Measurements from ENCODE around the gene NRDC.
"Not testable (repeated sequence)": the region's sequence is repeated elsewhere in the genome, so short reads cannot be mapped to it uniquely, and the experiment has no call there.

NRDC gene

GRCh38 chr1:51878616-51879336, at the start of gene NRDC:
Gene NRDC (minus strand): TSS chr1:51878727. CDS start chr1:51878615, 112 bp downstream.
- DNase-seq (ENCODE audit: low read depth): peak; percentile 100

GRCh38 chr1:51927029-51927428, 48.5 kb upstream of the NRDC start:
- peak; percentile 74 for DNase-seq (ENCODE audit: low read depth)

GRCh38 chr1:51926171-51926812, 47.8 kb upstream of the NRDC start:
- peak; percentile 70 for DNase-seq (ENCODE audit: low read depth)

- DNase-seq (ENCODE audit: low read depth): peak; percentile 91
Observed at GRCh38 chr1:51924455-51924854, 45.9 kb upstream of the NRDC start.

GRCh38 chr1:51922040-51922439, 43.5 kb upstream of the NRDC start:
- no peak for DNase-seq (ENCODE audit: low read depth)

GRCh38 chr1:51920130-51920529, 41.6 kb upstream of the NRDC start:
- DNase-seq (ENCODE audit: low read depth): no peak

- no peak for DNase-seq (ENCODE audit: low read depth)
Observed at GRCh38 chr1:51919684-51920083, 41.2 kb upstream of the NRDC start.

GRCh38 chr1:51916587-51917405, 38.3 kb upstream of the NRDC start:
- peak; percentile 84 for DNase-seq (ENCODE audit: low read depth)

GRCh38 chr1:51915951-51916350, 37.4 kb upstream of the NRDC start:
- DNase-seq (ENCODE audit: low read depth): no peak

GRCh38 chr1:51912881-51913280, 34.4 kb upstream of the NRDC start:
- no peak for DNase-seq (ENCODE audit: low read depth)

- no peak for DNase-seq (ENCODE audit: low read depth)
Observed at GRCh38 chr1:51910221-51911000, 31.9 kb upstream of the NRDC start.

GRCh38 chr1:51908499-51908898, 30.0 kb upstream of the NRDC start:
- DNase-seq (ENCODE audit: low read depth): no peak

- DNase-seq (ENCODE audit: low read depth): peak; percentile 40
Observed at GRCh38 chr1:51907079-51907702, 28.7 kb upstream of the NRDC start.

GRCh38 chr1:51906306-51907078, 28.0 kb upstream of the NRDC start:
- peak; percentile 86 for DNase-seq (ENCODE audit: low read depth)

- no peak for DNase-seq (ENCODE audit: low read depth)
Observed at GRCh38 chr1:51902456-51902855, 23.9 kb upstream of the NRDC start.

- peak; percentile 24 for DNase-seq (ENCODE audit: low read depth)
Observed at GRCh38 chr1:51901151-51901550, 22.6 kb upstream of the NRDC start.

GRCh38 chr1:51899022-51899421, 20.5 kb upstream of the NRDC start:
- no peak for DNase-seq (ENCODE audit: low read depth)

- peak; percentile 98 for DNase-seq (ENCODE audit: low read depth)
Observed at GRCh38 chr1:51898090-51898734, 19.7 kb upstream of the NRDC start.

- peak; percentile 98 for DNase-seq (ENCODE audit: low read depth)
Observed at GRCh38 chr1:51897699-51898031, 19.1 kb upstream of the NRDC start.

- not testable (repeated sequence) for DNase-seq (ENCODE audit: low read depth)
Observed at GRCh38 chr1:51894748-51895147, 16.2 kb upstream of the NRDC start.

- DNase-seq (ENCODE audit: low read depth): no peak
Observed at GRCh38 chr1:51878308-51878615, 265 bp downstream of the NRDC start.
